ENCODE data around the gene MRTFA.

GRCh38 chr22:40421082-40421350, 215.5 kb downstream of the MRTFA start:
- TF ChIP-seq, protein P1, sequence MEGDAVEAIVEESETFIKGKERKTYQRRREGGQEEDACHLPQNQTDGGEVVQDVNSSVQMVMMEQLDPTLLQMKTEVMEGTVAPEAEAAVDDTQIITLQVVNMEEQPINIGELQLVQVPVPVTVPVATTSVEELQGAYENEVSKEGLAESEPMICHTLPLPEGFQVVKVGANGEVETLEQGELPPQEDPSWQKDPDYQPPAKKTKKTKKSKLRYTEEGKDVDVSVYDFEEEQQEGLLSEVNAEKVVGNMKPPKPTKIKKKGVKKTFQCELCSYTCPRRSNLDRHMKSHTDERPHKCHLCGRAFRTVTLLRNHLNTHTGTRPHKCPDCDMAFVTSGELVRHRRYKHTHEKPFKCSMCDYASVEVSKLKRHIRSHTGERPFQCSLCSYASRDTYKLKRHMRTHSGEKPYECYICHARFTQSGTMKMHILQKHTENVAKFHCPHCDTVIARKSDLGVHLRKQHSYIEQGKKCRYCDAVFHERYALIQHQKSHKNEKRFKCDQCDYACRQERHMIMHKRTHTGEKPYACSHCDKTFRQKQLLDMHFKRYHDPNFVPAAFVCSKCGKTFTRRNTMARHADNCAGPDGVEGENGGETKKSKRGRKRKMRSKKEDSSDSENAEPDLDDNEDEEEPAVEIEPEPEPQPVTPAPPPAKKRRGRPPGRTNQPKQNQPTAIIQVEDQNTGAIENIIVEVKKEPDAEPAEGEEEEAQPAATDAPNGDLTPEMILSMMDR (IDR thresholded peaks at IDR 0.05) = no peak
- no peak for TF ChIP-seq POLR2A (IDR thresholded peaks at IDR 0.05)

All from esophagus squamous epithelium (tissue), 4 donors.